Measurements from ENCODE around the gene PAX8. TPM values are rescaled to one million over a fixed set of nuclear protein-coding genes. Genes with fewer than 3 reads are reported as not detected.

Gene PAX8
- total and polyA plus RNA-seq, 2 donors (not counting 1 experiment from before 2014, with no cell fraction given): 0.45 to 0.64 TPM

GRCh38 chr2:113200736-113201490, 77.8 kb downstream of the PAX8 start:
- peaks cover 19% of the 10 kb centered on the region for H3K4me1 Mint-ChIP-seq
- peak overlapping the region; percentile 59 for H3K27ac Mint-ChIP-seq

More at GRCh38 chr2:113200736-113201490, 77.8 kb downstream of the PAX8 start:
- no peak overlapping the region for H3K4me2 ChIP-seq (replicated peaks; ENCODE audit: low read depth, low read length, poor library complexity, severe bottlenecking)
- no peaks in the 10 kb centered on the region for H3K27me3 ChIP-seq (replicated peaks in 1 of 4; ENCODE audit: control extremely low read depth in 1 of 4, control insufficient read depth in 3 of 4, insufficient read depth in 4 of 4, low read length in 3 of 4)
- peaks cover 5 to 61% of the 10 kb centered on the region in 2 experiments for H3K36me3 ChIP-seq (replicated peaks in 1 of 2; ENCODE audit: control extremely low read depth in 1 of 2, control insufficient read depth in 1 of 2, extremely low read depth in 1 of 2, insufficient read depth in 2 of 2, low read length in 1 of 2)
- H3K79me2 ChIP-seq (ENCODE audit: control insufficient read depth, insufficient read depth, low read length): no peaks in the 10 kb centered on the region
- H3K9me3 Mint-ChIP-seq (ENCODE audit: insufficient read depth): no peaks in the 10 kb centered on the region
- WGBS (ENCODE audit: insufficient coverage): over 99% methylated on average over 11 of the region's 17 CpGs
- no peak overlapping the region for H3K4me3 Mint-ChIP-seq
- H3K27me3 Mint-ChIP-seq: no peaks in the 10 kb centered on the region
- peaks cover 68% of the 10 kb centered on the region for H4K20me1 ChIP-seq (ENCODE audit: control insufficient read depth, insufficient read depth, low read length, poor library complexity, severe bottlenecking)
- ChIA-PET CTCF (interaction anchor here (0.6 to 17.9 kb wide), 7 partner anchors 10 to 190 kb away, joined by 3 to 590 read pairs (median 5); partner anchors contain the start of gene PSD4), POLR2A (interaction anchor here (0.6 kb wide), 1 partner anchor 21 kb away, joined by 3 read pairs; no protein-coding TSS in a partner anchor)
- peaks cover 0 to 4% (median 0%) of the 10 kb centered on the region in 3 donors for H3K9me3 ChIP-seq (ENCODE audit: control extremely low read depth in 1 of 3, control insufficient read depth in 2 of 3, insufficient read depth in 1 of 3, low read length in 2 of 3)
- H2AFZ ChIP-seq (ENCODE audit: insufficient read depth, low read depth, low read length, poor library complexity, severe bottlenecking): no peak overlapping the region
- H3K9ac ChIP-seq (ENCODE audit: low read length): no peak overlapping the region
- peaks cover 13 to 22% of the 10 kb centered on the region in 2 donors for H3K4me1 ChIP-seq (ENCODE audit: control insufficient read depth in 2 of 2, insufficient read depth in 2 of 2, low read length in 2 of 2)
- peak overlapping the region in 1 of 2 donors; percentile 46 for H3K27ac ChIP-seq (ENCODE audit: low read length in 2 of 2)
- TF ChIP-seq, protein P1, sequence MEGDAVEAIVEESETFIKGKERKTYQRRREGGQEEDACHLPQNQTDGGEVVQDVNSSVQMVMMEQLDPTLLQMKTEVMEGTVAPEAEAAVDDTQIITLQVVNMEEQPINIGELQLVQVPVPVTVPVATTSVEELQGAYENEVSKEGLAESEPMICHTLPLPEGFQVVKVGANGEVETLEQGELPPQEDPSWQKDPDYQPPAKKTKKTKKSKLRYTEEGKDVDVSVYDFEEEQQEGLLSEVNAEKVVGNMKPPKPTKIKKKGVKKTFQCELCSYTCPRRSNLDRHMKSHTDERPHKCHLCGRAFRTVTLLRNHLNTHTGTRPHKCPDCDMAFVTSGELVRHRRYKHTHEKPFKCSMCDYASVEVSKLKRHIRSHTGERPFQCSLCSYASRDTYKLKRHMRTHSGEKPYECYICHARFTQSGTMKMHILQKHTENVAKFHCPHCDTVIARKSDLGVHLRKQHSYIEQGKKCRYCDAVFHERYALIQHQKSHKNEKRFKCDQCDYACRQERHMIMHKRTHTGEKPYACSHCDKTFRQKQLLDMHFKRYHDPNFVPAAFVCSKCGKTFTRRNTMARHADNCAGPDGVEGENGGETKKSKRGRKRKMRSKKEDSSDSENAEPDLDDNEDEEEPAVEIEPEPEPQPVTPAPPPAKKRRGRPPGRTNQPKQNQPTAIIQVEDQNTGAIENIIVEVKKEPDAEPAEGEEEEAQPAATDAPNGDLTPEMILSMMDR (IDR thresholded peaks at IDR 0.05): no peak
- TF ChIP-seq EZH2 (IDR thresholded peaks at IDR 0.05; ENCODE audit: borderline replicate concordance, insufficient read depth, low read depth, low read length, poor library complexity, severe bottlenecking): no peak
- H3K4me3 ChIP-seq (ENCODE audit: control extremely low read depth in 1 of 5, extremely low read depth in 1 of 5, insufficient read depth in 1 of 5, low read depth in 2 of 5, low read length in 4 of 5): no peak overlapping the region
- no peak for ATAC-seq (ENCODE audit: low read depth)
- no peak for DNase-seq
- intact Hi-C loops (cut with micrococcal nuclease): no loop called here
